Fibroblast of lung (primary cell): Measurements from ENCODE around the gene LRTM1.

Source experiments
- EZH2 ChIP-seq: IDR thresholded peaks from 2 replicates; pipeline ENCODE4 v1.5.1; 2012; ENCODE audit warnings: low read length, control low read depth, mild to moderate bottlenecking; ENCODE audit errors: missing control alignments
- TF ChIP-seq, protein P1 (sequence below), 2 donors: IDR thresholded peaks in 1 of 2; conservative IDR thresholded peaks in 1 of 2; 1 replicate in 1 of 2; 2 replicates in 1 of 2; pipeline ENCODE4 v1.5.1; 2011 to 2012; ENCODE audit warnings: low read length in 2 of 2, control low read depth in 1 of 2, inconsistent platforms in 1 of 2, low read depth in 1 of 2, mild to moderate bottlenecking in 1 of 2

DNA sequence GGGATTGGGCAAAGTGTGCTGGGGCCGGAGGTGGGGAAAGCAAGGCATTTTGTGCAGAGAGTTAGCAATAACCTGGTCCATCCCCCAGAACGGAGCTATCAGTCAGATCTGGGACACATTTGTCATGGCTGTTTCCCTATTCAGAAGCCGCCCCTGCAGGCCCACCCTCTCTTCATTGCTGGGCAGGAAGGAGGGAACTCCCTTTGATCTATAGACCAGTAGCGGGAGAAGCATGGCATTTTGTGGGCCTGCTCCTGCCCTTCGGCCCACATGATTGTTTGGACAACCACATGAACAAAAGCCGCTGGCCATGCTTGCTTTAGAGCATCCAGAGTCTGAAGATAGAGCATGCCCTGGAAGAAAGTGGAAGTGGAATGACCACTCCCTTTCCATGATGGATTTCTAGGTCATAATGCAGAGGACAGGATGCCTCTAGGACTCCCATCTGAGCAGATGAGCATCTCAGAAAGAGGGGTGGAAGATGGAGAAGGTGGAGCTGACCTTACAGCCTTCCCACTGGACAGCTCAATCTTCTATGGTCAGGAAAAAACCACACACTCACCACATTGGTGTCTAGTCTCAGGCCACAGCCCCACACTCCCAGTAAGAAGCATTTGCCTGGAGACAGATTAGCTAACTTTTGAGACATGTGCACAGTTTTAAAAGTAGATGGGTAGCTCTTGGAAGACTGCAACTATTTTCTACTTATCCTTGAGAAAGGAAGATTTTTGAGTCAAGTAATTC is 11.9 kb upstream of the LRTM1 start:
- TF ChIP-seq, protein P1, sequence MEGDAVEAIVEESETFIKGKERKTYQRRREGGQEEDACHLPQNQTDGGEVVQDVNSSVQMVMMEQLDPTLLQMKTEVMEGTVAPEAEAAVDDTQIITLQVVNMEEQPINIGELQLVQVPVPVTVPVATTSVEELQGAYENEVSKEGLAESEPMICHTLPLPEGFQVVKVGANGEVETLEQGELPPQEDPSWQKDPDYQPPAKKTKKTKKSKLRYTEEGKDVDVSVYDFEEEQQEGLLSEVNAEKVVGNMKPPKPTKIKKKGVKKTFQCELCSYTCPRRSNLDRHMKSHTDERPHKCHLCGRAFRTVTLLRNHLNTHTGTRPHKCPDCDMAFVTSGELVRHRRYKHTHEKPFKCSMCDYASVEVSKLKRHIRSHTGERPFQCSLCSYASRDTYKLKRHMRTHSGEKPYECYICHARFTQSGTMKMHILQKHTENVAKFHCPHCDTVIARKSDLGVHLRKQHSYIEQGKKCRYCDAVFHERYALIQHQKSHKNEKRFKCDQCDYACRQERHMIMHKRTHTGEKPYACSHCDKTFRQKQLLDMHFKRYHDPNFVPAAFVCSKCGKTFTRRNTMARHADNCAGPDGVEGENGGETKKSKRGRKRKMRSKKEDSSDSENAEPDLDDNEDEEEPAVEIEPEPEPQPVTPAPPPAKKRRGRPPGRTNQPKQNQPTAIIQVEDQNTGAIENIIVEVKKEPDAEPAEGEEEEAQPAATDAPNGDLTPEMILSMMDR (conservative IDR thresholded peaks at IDR 0.05 in 1 of 2, IDR thresholded peaks at IDR 0.05 in 1 of 2; ENCODE audit: low read depth in 1 of 2, low read length in 2 of 2), result no peak
- no peak for TF ChIP-seq EZH2
